Naive thymus-derived CD4-positive, alpha-beta T cell (primary cell): ENCODE results near the gene THBS2. TPM values are rescaled to one million over a fixed set of nuclear protein-coding genes. Genes with fewer than 3 reads are reported as not detected.

Experiments used
- ATAC-seq: fragments of 150-1000 bp; cut with Tn5 transposase; 2 replicates; pipeline ENCODE4 v1.10.0; 2021; ENCODE audit warnings: mild to moderate bottlenecking, moderate library complexity
- CTCF ChIA-PET: fragments of 350-600 bp; sonication (Branson Sonifier 250); formaldehyde crosslinking; loops from one replicate; lab custom pipeline; 2021; ENCODE audit warnings: antibody characterized with exemption; lab: Charles Lee
- POLR2A ChIA-PET: fragments of 350-600 bp; sonication (Branson Sonifier 250); formaldehyde crosslinking; loops from one replicate; lab custom pipeline; 2021; ENCODE audit warnings: antibody characterized with exemption, inconsistent platforms; lab: Charles Lee
- DNase-seq, 9 donors: peaks; one replicate each; pipeline versions ENCODE4 v3.0.0 to v3.0.0-alpha.2; 2020 to 2022; ENCODE audit warnings: mixed read lengths in 1 of 9
- H3K27ac ChIP-seq: one replicate; pipeline ENCODE4 v1.7.0; 2013; ENCODE audit warnings: mild to moderate bottlenecking, low read depth, low read length, moderate library complexity
- H3K27me3 ChIP-seq, 2 donors: one replicate each; pipeline ENCODE4 v1.7.0; 2013; ENCODE audit warnings: low read length in 2 of 2, mild to moderate bottlenecking in 2 of 2, moderate library complexity in 2 of 2; ENCODE audit not compliant: control insufficient read depth in 2 of 2, insufficient read depth in 2 of 2
- H3K36me3 ChIP-seq, 3 experiments: 1 replicate in 2 of 3; 2 replicates in 1 of 3; pipeline ENCODE4 v1.7.0; 2013; ENCODE audit warnings: low read length in 3 of 3, mild to moderate bottlenecking in 3 of 3, moderate library complexity in 1 of 3; ENCODE audit not compliant: insufficient read depth in 3 of 3, control insufficient read depth in 2 of 3
- H3K4me1 ChIP-seq, 2 donors: one replicate each; pipeline ENCODE4 v1.7.0; 2013; ENCODE audit warnings: low read length in 2 of 2, mild to moderate bottlenecking in 2 of 2, moderate library complexity in 1 of 2; ENCODE audit not compliant: control insufficient read depth in 2 of 2, insufficient read depth in 2 of 2
- H3K4me3 ChIP-seq: 2 replicates; pipeline ENCODE4 v1.7.0; 2013; ENCODE audit warnings: mild to moderate bottlenecking, low read length
- H3K9me3 ChIP-seq, 3 experiments: 1 replicate in 2 of 3; 2 replicates in 1 of 3; pipeline ENCODE4 v1.7.0; 2013; ENCODE audit warnings: low read length in 3 of 3; ENCODE audit not compliant: control insufficient read depth in 2 of 3
- H3K27ac Mint-ChIP-seq, 9 donors: one replicate each; pipeline ENCODE4 v1.8.0; 2020 to 2022; ENCODE audit warnings: mixed read lengths in 9 of 9, mild to moderate bottlenecking in 8 of 9, moderate library complexity in 5 of 9, inconsistent platforms in 2 of 9
- H3K27me3 Mint-ChIP-seq, 5 donors: one replicate each; pipeline ENCODE4 v1.8.0; 2021 to 2022; ENCODE audit warnings: mixed read lengths in 5 of 5, mild to moderate bottlenecking in 1 of 5
- H3K36me3 Mint-ChIP-seq, 5 donors: one replicate each; pipeline ENCODE4 v1.8.0; 2020 to 2022; ENCODE audit warnings: mixed read lengths in 5 of 5, mild to moderate bottlenecking in 3 of 5, inconsistent platforms in 1 of 5
- H3K4me1 Mint-ChIP-seq, 7 donors: one replicate each; pipeline ENCODE4 v1.8.0; 2020 to 2022; ENCODE audit warnings: mixed read lengths in 7 of 7, mild to moderate bottlenecking in 3 of 7, inconsistent platforms in 1 of 7
- H3K4me3 Mint-ChIP-seq, 10 donors: one replicate each; pipeline ENCODE4 v1.8.0; 2020 to 2022; ENCODE audit warnings: mild to moderate bottlenecking in 10 of 10, mixed read lengths in 10 of 10, moderate library complexity in 6 of 10, inconsistent platforms in 2 of 10
- H3K9me3 Mint-ChIP-seq, 11 donors: one replicate each; pipeline ENCODE4 v1.8.0; 2020 to 2022; ENCODE audit warnings: mixed read lengths in 11 of 11, mild to moderate bottlenecking in 4 of 11, inconsistent platforms in 1 of 11, moderate library complexity in 1 of 11
- intact Hi-C, 2 donors: fragments of 100-400 bp; cut with micrococcal nuclease; formaldehyde crosslinking; loops; one replicate each; pipeline ENCODE4 v1.15.1; 2023
- polyA plus RNA-seq, 2 donors: library from polyadenylated mRNA; unstranded; fragments of 300-500 nt; fragmentation: Illumina TruSeq; gene quantifications; one replicate each; pipeline ENCODE4 v1.2.3, GENCODE V29; 2021
- total RNA-seq, 6 experiments: library from RNA in 5 of 6; stranded (reverse) in 5 of 6; gene quantifications; 1 replicate in 5 of 6; 2 replicates in 1 of 6; pipeline ENCODE4 v1.2.3 and lab custom pipeline; 2021 to 2026

The THBS2 gene
- total and polyA plus RNA-seq, 7 experiments from 2014 or later = 0.08 TPM; not detected in 6

DNA sequence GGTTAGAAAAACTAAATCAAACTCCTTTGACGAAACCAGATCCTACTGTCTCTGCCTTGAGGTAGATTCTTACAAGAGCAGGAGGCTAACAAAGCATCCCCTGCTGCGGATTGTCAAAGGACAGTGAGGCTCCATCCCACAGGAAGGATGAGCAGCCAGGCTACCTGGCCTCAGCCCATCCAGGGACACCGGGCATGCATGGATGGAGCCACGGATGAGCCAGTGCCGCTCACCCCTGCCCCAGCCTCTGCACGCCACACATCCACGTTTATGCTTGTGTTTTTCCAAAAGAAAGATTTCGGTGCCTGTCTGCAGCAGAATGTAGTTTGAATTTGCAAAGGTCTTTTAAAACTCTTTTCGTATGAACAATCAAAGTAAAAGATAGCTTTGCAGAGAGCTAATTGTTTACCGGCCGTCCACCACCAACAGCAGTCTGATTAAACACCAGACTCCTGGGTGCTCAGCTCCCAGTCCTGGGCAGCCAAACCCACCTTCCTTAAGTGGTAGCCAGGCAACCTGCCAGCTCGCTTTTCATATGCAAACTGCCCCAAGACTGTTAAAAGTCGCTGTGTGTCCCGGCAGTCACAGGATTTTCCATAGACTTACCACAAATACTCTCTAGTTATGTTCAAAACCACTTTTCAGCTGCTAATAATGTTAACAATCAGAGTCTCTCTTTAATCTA lies 999 bp downstream of the THBS2 start:
- no peak for ATAC-seq
- H3K4me1 ChIP-seq = peaks cover 0 to 8% of the 10 kb centered on the region in 2 donors
- H3K27ac ChIP-seq = no peak overlapping the region
- H3K27me3 Mint-ChIP-seq = peaks cover 59 to 80% (median 63%) of the 10 kb centered on the region in 5 donors
- H3K9me3 Mint-ChIP-seq = peaks cover 0 to 6% (median 3%) of the 10 kb centered on the region in 11 donors
- ChIA-PET POLR2A (no interaction called here), CTCF (no interaction called here)
- H3K27ac Mint-ChIP-seq = no peak overlapping the region
- peaks cover 5 to 9% of the 10 kb centered on the region in 2 donors for H3K27me3 ChIP-seq
- peaks cover 0 to 5% (median 0%) of the 10 kb centered on the region in 5 donors for H3K36me3 Mint-ChIP-seq
- no peak overlapping the region for H3K4me3 ChIP-seq
- H3K4me1 Mint-ChIP-seq = peaks cover 3 to 29% (median 19%) of the 10 kb centered on the region in 7 donors
- intact Hi-C loops = no loop called here
- peak overlapping the region in 6 of 10 donors; percentile 4 to 77 (median 44) for H3K4me3 Mint-ChIP-seq
- DNase-seq = no peak
- H3K36me3 ChIP-seq = no peaks in the 10 kb centered on the region
- no peaks in the 10 kb centered on the region for H3K9me3 ChIP-seq

GRCh38 chr6:169251822-169252504 lies 1.7 kb downstream of the THBS2 start:
- peak overlapping the region in 2 of 10 donors; percentile 5 to 77 for H3K4me3 Mint-ChIP-seq
- no peak overlapping the region for H3K27ac ChIP-seq
- peaks cover 0 to 5% (median 0%) of the 10 kb centered on the region in 5 donors for H3K36me3 Mint-ChIP-seq
- H3K4me1 ChIP-seq = peaks cover 0 to 8% of the 10 kb centered on the region in 2 donors
- H3K36me3 ChIP-seq = no peaks in the 10 kb centered on the region
- POLR2A ChIA-PET = no interaction called here
- no peak overlapping the region for H3K27ac Mint-ChIP-seq
- peaks cover 3 to 29% (median 19%) of the 10 kb centered on the region in 7 donors for H3K4me1 Mint-ChIP-seq
- peaks cover 5 to 9% of the 10 kb centered on the region in 2 donors for H3K27me3 ChIP-seq
- peaks cover 59 to 76% (median 63%) of the 10 kb centered on the region in 5 donors for H3K27me3 Mint-ChIP-seq
- H3K4me3 ChIP-seq = no peak overlapping the region
- intact Hi-C loops = no loop called here
- DNase-seq (no peak), ATAC-seq (no peak)
- CTCF ChIA-PET = no interaction called here
- H3K9me3 Mint-ChIP-seq = peaks cover 0 to 11% (median 3%) of the 10 kb centered on the region in 11 donors
- H3K9me3 ChIP-seq = no peaks in the 10 kb centered on the region

GRCh38 chr6:169251371-169251802 lies 2.3 kb downstream of the THBS2 start:
- peaks cover 5 to 9% of the 10 kb centered on the region in 2 donors for H3K27me3 ChIP-seq
- no peaks in the 10 kb centered on the region for H3K9me3 ChIP-seq
- H3K36me3 ChIP-seq = no peaks in the 10 kb centered on the region
- H3K27ac ChIP-seq = no peak overlapping the region
- Mint-ChIP-seq H3K27ac (no peak overlapping the region), H3K9me3 (peaks cover 0 to 11% (median 3%) of the 10 kb centered on the region in 11 donors), H3K36me3 (peaks cover 0 to 5% (median 0%) of the 10 kb centered on the region in 5 donors), H3K27me3 (peaks cover 58 to 72% (median 61%) of the 10 kb centered on the region in 5 donors), H3K4me1 (peaks cover 3 to 29% (median 19%) of the 10 kb centered on the region in 7 donors), H3K4me3 (no peak overlapping the region)
- CTCF ChIA-PET = no interaction called here
- no peak overlapping the region for H3K4me3 ChIP-seq
- ATAC-seq = no peak
- H3K4me1 ChIP-seq = peaks cover 0 to 8% of the 10 kb centered on the region in 2 donors
- POLR2A ChIA-PET = no interaction called here
- intact Hi-C loops = no loop called here
- no peak for DNase-seq

- DNase-seq (no peak), ATAC-seq (no peak)
- Histone ChIP-seq H3K9me3 (no peaks in the 10 kb centered on the region), H3K27ac (no peak overlapping the region), H3K36me3 (no peaks in the 10 kb centered on the region), H3K27me3 (peaks cover 5 to 9% of the 10 kb centered on the region in 2 donors), H3K4me1 (peaks cover 0 to 8% of the 10 kb centered on the region in 2 donors), H3K4me3 (no peak overlapping the region)
- H3K4me1 Mint-ChIP-seq = peaks cover 3 to 29% (median 19%) of the 10 kb centered on the region in 7 donors
- no peak overlapping the region for H3K4me3 Mint-ChIP-seq
- ChIA-PET POLR2A (no interaction called here), CTCF (no interaction called here)
- intact Hi-C loops = no loop called here
- peaks cover 51 to 65% (median 54%) of the 10 kb centered on the region in 5 donors for H3K27me3 Mint-ChIP-seq
- no peak overlapping the region for H3K27ac Mint-ChIP-seq
- H3K36me3 Mint-ChIP-seq = peaks cover 0 to 2% (median 0%) of the 10 kb centered on the region in 5 donors
- peaks cover 0 to 11% (median 0%) of the 10 kb centered on the region in 11 donors for H3K9me3 Mint-ChIP-seq
Observed at GRCh38 chr6:169250660-169251059, 3.0 kb downstream of the THBS2 start.

DNA sequence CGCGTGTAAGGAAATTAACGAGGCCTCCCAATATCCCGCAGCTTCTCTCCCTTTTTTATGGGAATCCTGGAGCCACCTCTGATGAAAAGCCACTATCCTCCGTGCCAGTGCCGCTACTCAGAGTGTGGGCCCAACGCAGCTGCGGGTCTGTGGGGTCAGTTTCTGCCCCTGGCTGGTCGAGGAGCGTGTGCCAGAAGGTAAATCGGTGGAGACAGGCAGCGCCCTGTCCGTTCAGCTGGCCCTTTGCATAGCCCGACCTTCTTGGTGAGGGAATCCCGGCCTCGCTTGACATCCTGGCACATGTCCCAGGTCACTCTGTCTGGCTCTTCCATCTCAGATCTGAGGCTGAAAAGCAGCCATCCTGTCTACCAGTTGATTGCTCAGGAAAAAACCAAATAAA lies 4.6 kb downstream of the THBS2 start:
- no peaks in the 10 kb centered on the region for H3K9me3 ChIP-seq
- peaks cover 3 to 24% (median 17%) of the 10 kb centered on the region in 7 donors for H3K4me1 Mint-ChIP-seq
- no peaks in the 10 kb centered on the region for H3K36me3 ChIP-seq
- no peak for ATAC-seq
- H3K27me3 ChIP-seq = peaks cover 5 to 9% of the 10 kb centered on the region in 2 donors
- ChIA-PET POLR2A (no interaction called here), CTCF (no interaction called here)
- no peak overlapping the region for H3K27ac Mint-ChIP-seq
- H3K36me3 Mint-ChIP-seq = no peaks in the 10 kb centered on the region
- no peak overlapping the region for H3K27ac ChIP-seq
- H3K4me3 ChIP-seq = no peak overlapping the region
- peaks cover 0 to 8% of the 10 kb centered on the region in 2 donors for H3K4me1 ChIP-seq
- intact Hi-C loops = no loop called here
- DNase-seq = no peak
- H3K9me3 Mint-ChIP-seq = peaks cover 0 to 11% (median 0%) of the 10 kb centered on the region in 11 donors
- H3K27me3 Mint-ChIP-seq = peaks cover 37 to 53% (median 41%) of the 10 kb centered on the region in 5 donors
- H3K4me3 Mint-ChIP-seq = no peak overlapping the region

DNA sequence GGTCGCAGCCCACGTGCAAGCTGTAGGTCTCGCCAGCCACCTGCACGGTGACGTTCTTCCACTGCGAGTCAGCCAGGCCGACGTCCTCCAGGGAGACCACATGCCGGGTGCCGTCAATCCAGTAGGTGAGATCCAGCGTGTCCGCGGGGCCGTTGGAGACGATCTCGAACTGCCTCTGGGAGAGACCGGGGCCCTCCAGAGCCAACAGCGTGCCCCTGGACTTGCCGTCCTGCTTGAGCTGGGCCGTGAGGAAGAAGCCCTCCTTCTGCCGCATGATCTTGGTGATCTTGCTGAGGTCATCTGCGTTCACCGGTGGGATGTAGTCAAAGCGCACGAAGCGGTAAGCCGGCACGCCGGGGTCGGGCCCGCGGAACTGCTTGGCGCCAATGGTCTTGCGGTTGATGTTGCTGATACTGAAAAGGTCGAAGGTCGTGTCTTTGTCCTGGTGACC lies 5.1 kb downstream of the THBS2 start:
- no peaks in the 10 kb centered on the region for H3K36me3 ChIP-seq
- ChIA-PET CTCF (no interaction called here), POLR2A (no interaction called here)
- no peaks in the 10 kb centered on the region for H3K9me3 ChIP-seq
- H3K27ac ChIP-seq = no peak overlapping the region
- intact Hi-C loops = no loop called here
- no peaks in the 10 kb centered on the region for H3K36me3 Mint-ChIP-seq
- peaks cover 0 to 11% (median 0%) of the 10 kb centered on the region in 11 donors for H3K9me3 Mint-ChIP-seq
- H3K4me1 ChIP-seq = peaks cover 0 to 5% of the 10 kb centered on the region in 2 donors
- peaks cover 31 to 48% (median 35%) of the 10 kb centered on the region in 5 donors for H3K27me3 Mint-ChIP-seq
- H3K27ac Mint-ChIP-seq = no peak overlapping the region
- ATAC-seq = no peak
- H3K4me3 Mint-ChIP-seq = no peak overlapping the region
- H3K4me1 Mint-ChIP-seq = peaks cover 3 to 19% (median 12%) of the 10 kb centered on the region in 7 donors
- no peak overlapping the region for H3K4me3 ChIP-seq
- H3K27me3 ChIP-seq = peaks cover 5 to 9% of the 10 kb centered on the region in 2 donors
- DNase-seq = no peak
